ENCODE data around the gene USP46. TPM values are rescaled to one million over a fixed set of nuclear protein-coding genes. Genes with fewer than 3 reads are reported as not detected.

USP46 gene
- total and polyA plus RNA-seq, 2 donors = 7.3 to 28.2 TPM

GRCh38 chr4:52670121-52670520 is 11.0 kb upstream of the USP46 start:
- Histone ChIP-seq H3K4me3 (ENCODE audit: low read depth, low read length) (no peak overlapping the region), H3K4me1 (ENCODE audit: insufficient read depth) (no peaks in the 10 kb centered on the region), H3K27ac (ENCODE audit: low read depth) (no peak overlapping the region), H3K36me3 (ENCODE audit: insufficient read depth) (no peaks in the 10 kb centered on the region)
- no peak for DNase-seq (ENCODE audit: extremely low spot score)
- WGBS = 96% methylated on average over 2 of the region's 2 CpGs

GRCh38 chr4:52665592-52665991 is 6.5 kb upstream of the USP46 start:
- no peaks in the 10 kb centered on the region for H3K4me1 ChIP-seq (ENCODE audit: insufficient read depth)
- 49% methylated on average over 2 of the region's 2 CpGs for WGBS

GRCh38 chr4:52664479-52664878 is 5.4 kb upstream of the USP46 start:
- H3K4me1 ChIP-seq (ENCODE audit: insufficient read depth) = no peaks in the 10 kb centered on the region
- H3K27ac ChIP-seq (ENCODE audit: low read depth) = no peak overlapping the region
- DNase-seq (ENCODE audit: extremely low spot score) = no peak
- H3K36me3 ChIP-seq (ENCODE audit: insufficient read depth) = no peaks in the 10 kb centered on the region
- H3K4me3 ChIP-seq (ENCODE audit: low read depth, low read length) = no peak overlapping the region

More at GRCh38 chr4:52665592-52665991, 6.5 kb upstream of the USP46 start:
- DNase-seq (ENCODE audit: extremely low spot score) = no peak
- Histone ChIP-seq H3K27ac (ENCODE audit: low read depth) (no peak overlapping the region), H3K4me3 (ENCODE audit: low read depth, low read length) (no peak overlapping the region), H3K36me3 (ENCODE audit: insufficient read depth) (no peaks in the 10 kb centered on the region)

- H3K4me1 ChIP-seq (ENCODE audit: insufficient read depth) = no peaks in the 10 kb centered on the region
- no peak overlapping the region for H3K27ac ChIP-seq (ENCODE audit: low read depth)
- no peak for DNase-seq (ENCODE audit: extremely low spot score)
- no peaks in the 10 kb centered on the region for H3K36me3 ChIP-seq (ENCODE audit: insufficient read depth)
- no peak overlapping the region for H3K4me3 ChIP-seq (ENCODE audit: low read depth, low read length)
- WGBS = 89% methylated on average over 4 of the region's 4 CpGs
Observed at GRCh38 chr4:52661966-52662690, 3.0 kb upstream of the USP46 start.

- no peaks in the 10 kb centered on the region for H3K36me3 ChIP-seq (ENCODE audit: insufficient read depth)
- no peak overlapping the region for H3K4me3 ChIP-seq (ENCODE audit: low read depth, low read length)
- H3K4me1 ChIP-seq (ENCODE audit: insufficient read depth) = no peaks in the 10 kb centered on the region
- no peak for DNase-seq (ENCODE audit: extremely low spot score)
- 89% methylated on average over 6 of the region's 6 CpGs for WGBS
- no peak overlapping the region for H3K27ac ChIP-seq (ENCODE audit: low read depth)
Observed at GRCh38 chr4:52660643-52661042, 1.5 kb upstream of the USP46 start.

- under 1% methylated on average over 45 of the region's 45 CpGs for WGBS
- Histone ChIP-seq H3K4me1 (ENCODE audit: insufficient read depth) (no peaks in the 10 kb centered on the region), H3K36me3 (ENCODE audit: insufficient read depth) (no peaks in the 10 kb centered on the region), H3K27ac (ENCODE audit: low read depth) (peak overlapping the region; percentile 92), H3K4me3 (ENCODE audit: low read depth, low read length) (peak overlapping the region; percentile 99)
- no peak for DNase-seq (ENCODE audit: extremely low spot score)
Observed at GRCh38 chr4:52659722-52660261, 691 bp upstream of the USP46 start.

- Histone ChIP-seq H3K4me3 (ENCODE audit: low read depth, low read length) (peak overlapping the region; percentile 99), H3K27ac (ENCODE audit: low read depth) (peak overlapping the region; percentile 80), H3K36me3 (ENCODE audit: insufficient read depth) (no peaks in the 10 kb centered on the region), H3K4me1 (ENCODE audit: insufficient read depth) (no peaks in the 10 kb centered on the region)
- no peak for DNase-seq (ENCODE audit: extremely low spot score)
- WGBS = under 1% methylated on average over 33 of the region's 33 CpGs
Observed at GRCh38 chr4:52658641-52659000, 480 bp downstream of the USP46 start.

GRCh38 chr4:52657618-52658501 is 1.2 kb downstream of the USP46 start:
- Histone ChIP-seq H3K36me3 (ENCODE audit: insufficient read depth) (no peaks in the 10 kb centered on the region), H3K4me3 (ENCODE audit: low read depth, low read length) (peak overlapping the region; percentile 99), H3K4me1 (ENCODE audit: insufficient read depth) (no peaks in the 10 kb centered on the region), H3K27ac (ENCODE audit: low read depth) (no peak overlapping the region)
- DNase-seq (ENCODE audit: extremely low spot score) = no peak
- 38% methylated on average over 18 of the region's 18 CpGs for WGBS

GRCh38 chr4:52657292-52657617 is 1.8 kb downstream of the USP46 start:
- WGBS = 65% methylated on average over 8 of the region's 8 CpGs
- no peak for DNase-seq (ENCODE audit: extremely low spot score)
- Histone ChIP-seq H3K4me3 (ENCODE audit: low read depth, low read length) (no peak overlapping the region), H3K4me1 (ENCODE audit: insufficient read depth) (no peaks in the 10 kb centered on the region), H3K36me3 (ENCODE audit: insufficient read depth) (no peaks in the 10 kb centered on the region), H3K27ac (ENCODE audit: low read depth) (no peak overlapping the region)

GRCh38 chr4:52655506-52655905 is 3.6 kb downstream of the USP46 start:
- no peaks in the 10 kb centered on the region for H3K4me1 ChIP-seq (ENCODE audit: insufficient read depth)
- H3K27ac ChIP-seq (ENCODE audit: low read depth) = no peak overlapping the region

GRCh38 chr4:52651996-52652672 is 7.0 kb downstream of the USP46 start:
- no peak overlapping the region for H3K4me3 ChIP-seq (ENCODE audit: low read depth, low read length)
- no peak for DNase-seq (ENCODE audit: extremely low spot score)
- 72% methylated on average over 2 of the region's 2 CpGs for WGBS
- H3K4me1 ChIP-seq (ENCODE audit: insufficient read depth) = no peaks in the 10 kb centered on the region
- H3K36me3 ChIP-seq (ENCODE audit: insufficient read depth) = no peaks in the 10 kb centered on the region
- no peak overlapping the region for H3K27ac ChIP-seq (ENCODE audit: low read depth)

More at GRCh38 chr4:52655506-52655905, 3.6 kb downstream of the USP46 start:
- no peak for DNase-seq (ENCODE audit: extremely low spot score)
- Histone ChIP-seq H3K4me3 (ENCODE audit: low read depth, low read length) (no peak overlapping the region), H3K36me3 (ENCODE audit: insufficient read depth) (no peaks in the 10 kb centered on the region)

GRCh38 chr4:52648836-52649235 is 10.3 kb downstream of the USP46 start:
- H3K27ac ChIP-seq (ENCODE audit: low read depth) = no peak overlapping the region
- H3K4me3 ChIP-seq (ENCODE audit: low read depth, low read length) = no peak overlapping the region
- no peaks in the 10 kb centered on the region for H3K36me3 ChIP-seq (ENCODE audit: insufficient read depth)
- WGBS = 88% methylated on average over 1 of the region's 1 CpG
- DNase-seq (ENCODE audit: extremely low spot score) = no peak
- H3K4me1 ChIP-seq (ENCODE audit: insufficient read depth) = no peaks in the 10 kb centered on the region

- no peaks in the 10 kb centered on the region for H3K36me3 ChIP-seq (ENCODE audit: insufficient read depth)
- no peak overlapping the region for H3K27ac ChIP-seq (ENCODE audit: low read depth)
- 90% methylated on average over 2 of the region's 2 CpGs for WGBS
- DNase-seq (ENCODE audit: extremely low spot score) = no peak
- H3K4me3 ChIP-seq (ENCODE audit: low read depth, low read length) = no peak overlapping the region
- no peaks in the 10 kb centered on the region for H3K4me1 ChIP-seq (ENCODE audit: insufficient read depth)
Observed at GRCh38 chr4:52646741-52647140, 12.4 kb downstream of the USP46 start.

Measured in urinary bladder (tissue), 4 donors.